H9 (cell line): ENCODE results near the gene TJAP1. TPM values are rescaled to one million over a fixed set of nuclear protein-coding genes. Genes with fewer than 3 reads are reported as not detected.

Experiments
- DNase-seq: peaks from one replicate; pipeline ENCODE4 v3.0.0-alpha.2; 2017
- H2AFZ ChIP-seq: one replicate; pipeline ENCODE4 v1.6.1; 2013; ENCODE audit warnings: mild to moderate bottlenecking, low read length, control low read depth, moderate library complexity
- H2AK5ac ChIP-seq: 2 replicates; pipeline ENCODE4 v1.6.1; 2013; ENCODE audit warnings: low read length, control low read depth, mixed read lengths; ENCODE audit not compliant: insufficient read length
- H2BK120ac ChIP-seq: one replicate; pipeline ENCODE4 v1.6.1; 2013; ENCODE audit warnings: low read depth, mild to moderate bottlenecking, low read length, control low read depth, inconsistent platforms; ENCODE audit not compliant: poor library complexity, severe bottlenecking
- H2BK12ac ChIP-seq: 2 replicates; pipeline ENCODE4 v1.6.1; 2013; ENCODE audit warnings: low read length, control low read depth, mixed read lengths, low read depth; ENCODE audit not compliant: insufficient read length
- H2BK15ac ChIP-seq: 2 replicates; pipeline ENCODE4 v1.6.1; 2013; ENCODE audit warnings: low read depth, low read length, control low read depth
- H2BK20ac ChIP-seq: one replicate; pipeline ENCODE4 v1.6.1; 2013; ENCODE audit warnings: low read depth, mild to moderate bottlenecking, low read length, control low read depth, inconsistent platforms; ENCODE audit not compliant: poor library complexity, severe bottlenecking
- H2BK5ac ChIP-seq: 2 replicates; pipeline ENCODE4 v1.6.1; 2013; ENCODE audit warnings: low read length, control low read depth, mixed read lengths; ENCODE audit not compliant: insufficient read length
- H3K14ac ChIP-seq: 2 replicates; pipeline ENCODE4 v1.6.1; 2013; ENCODE audit warnings: low read length, control low read depth; ENCODE audit not compliant: insufficient read depth
- H3K18ac ChIP-seq: 2 replicates; pipeline ENCODE4 v1.6.1; 2013; ENCODE audit warnings: low read depth, mild to moderate bottlenecking, mixed read lengths, low read length, control low read depth; ENCODE audit not compliant: insufficient read length
- H3K23ac ChIP-seq: 2 replicates; pipeline ENCODE4 v1.6.1; 2013; ENCODE audit warnings: low read length, control low read depth, mixed read lengths, low read depth; ENCODE audit not compliant: insufficient read length
- H3K23me2 ChIP-seq: 2 replicates; pipeline ENCODE4 v1.6.1; 2013; ENCODE audit warnings: low read depth, mild to moderate bottlenecking, mixed read lengths, low read length, control low read depth; ENCODE audit not compliant: insufficient read length, poor library complexity, severe bottlenecking
- H3K27ac ChIP-seq: 2 replicates; pipeline ENCODE4 v1.5.1; 2013; ENCODE audit warnings: low read length, control low read depth, mixed read lengths, low read depth; ENCODE audit not compliant: insufficient read length
- H3K27me3 ChIP-seq: 2 replicates; pipeline ENCODE4 v1.6.1; 2013; ENCODE audit warnings: low read length, control low read depth, inconsistent platforms; ENCODE audit not compliant: insufficient read depth
- H3K4ac ChIP-seq: 2 replicates; pipeline ENCODE4 v1.6.1; 2013; ENCODE audit warnings: low read depth, mild to moderate bottlenecking, control low read depth, inconsistent platforms, low read length, moderate library complexity
- H3K4me1 ChIP-seq: 2 replicates; pipeline ENCODE4 v1.6.1; 2013; ENCODE audit warnings: low read length, control low read depth, inconsistent platforms; ENCODE audit not compliant: insufficient read depth
- H3K4me2 ChIP-seq: 2 replicates; pipeline ENCODE4 v1.6.1; 2013; ENCODE audit warnings: low read length, control low read depth, mixed read lengths; ENCODE audit not compliant: insufficient read length, insufficient read depth
- H3K56ac ChIP-seq: 2 replicates; pipeline ENCODE4 v1.6.1; 2013; ENCODE audit warnings: low read depth, mild to moderate bottlenecking, mixed read lengths, low read length, control low read depth; ENCODE audit not compliant: insufficient read length
- H3K79me1 ChIP-seq: 2 replicates; pipeline ENCODE4 v1.6.1; 2013; ENCODE audit warnings: low read depth, mild to moderate bottlenecking, moderate library complexity, low read length, control low read depth, inconsistent platforms; ENCODE audit not compliant: insufficient read depth, poor library complexity, severe bottlenecking
- H3K79me2 ChIP-seq: 2 replicates; pipeline ENCODE4 v1.6.1; 2013; ENCODE audit warnings: low read length, control low read depth, inconsistent platforms; ENCODE audit not compliant: insufficient read depth
- H3K9ac ChIP-seq: 2 replicates; pipeline ENCODE4 v1.6.1; 2013; ENCODE audit warnings: low read length, control low read depth, mixed read lengths; ENCODE audit not compliant: insufficient read length; ENCODE audit errors: extremely low read depth
- H3K9me3 ChIP-seq: one replicate; pipeline ENCODE4 v1.6.1; 2013; ENCODE audit warnings: low read depth, low read length, inconsistent platforms; ENCODE audit not compliant: control insufficient read depth
- H3T11ph ChIP-seq: one replicate; pipeline ENCODE4 v1.6.1; 2013; ENCODE audit warnings: mild to moderate bottlenecking, low read length, control low read depth, inconsistent platforms
- H4K20me1 ChIP-seq: one replicate; pipeline ENCODE4 v1.6.1; 2013; ENCODE audit not compliant: control insufficient read depth, insufficient read length, insufficient read depth
- H4K5ac ChIP-seq: 2 replicates; pipeline ENCODE4 v1.6.1; 2013; ENCODE audit warnings: low read depth, mild to moderate bottlenecking, mixed read lengths, low read length, control low read depth; ENCODE audit not compliant: insufficient read length
- H4K8ac ChIP-seq: replicated peaks from 2 replicates; pipeline ENCODE4 v1.6.1; 2013; ENCODE audit warnings: low read length, control low read depth, mixed read lengths, low read depth; ENCODE audit not compliant: insufficient read length
- H4K91ac ChIP-seq: 2 replicates; pipeline ENCODE4 v1.6.1; 2013; ENCODE audit warnings: low read depth, mild to moderate bottlenecking, moderate library complexity, mixed read lengths, low read length, control low read depth; ENCODE audit not compliant: insufficient read length
- H3K27ac Mint-ChIP-seq, 3 experiments: 2 replicates in 2 of 3; 3 replicates in 1 of 3; pipeline ENCODE4 v1.8.0; 2020 to 2021; ENCODE audit warnings: mixed read lengths in 3 of 3, mild to moderate bottlenecking in 1 of 3, moderate library complexity in 1 of 3
- H3K27me3 Mint-ChIP-seq: 2 replicates; pipeline ENCODE4 v1.8.0; 2021; ENCODE audit warnings: low read depth, mild to moderate bottlenecking, moderate library complexity, mixed read lengths
- H3K36me3 Mint-ChIP-seq, 3 experiments: 2 replicates in 2 of 3; 3 replicates in 1 of 3; pipeline ENCODE4 v1.8.0; 2020 to 2021; ENCODE audit warnings: low read depth in 3 of 3, mixed read lengths in 3 of 3; ENCODE audit not compliant: insufficient read depth in 1 of 3
- H3K4me1 Mint-ChIP-seq, 2 experiments: 2 replicates each; pipeline ENCODE4 v1.8.0; 2020; ENCODE audit warnings: mixed read lengths in 2 of 2
- H3K4me3 Mint-ChIP-seq, 2 experiments: 2 replicates in 1 of 2; 3 replicates in 1 of 2; pipeline ENCODE4 v1.8.0; 2020 to 2021; ENCODE audit warnings: mild to moderate bottlenecking in 2 of 2, mixed read lengths in 2 of 2, moderate library complexity in 1 of 2
- H3K9me3 Mint-ChIP-seq, 2 experiments: 2 replicates in 1 of 2; 3 replicates in 1 of 2; pipeline ENCODE4 v1.8.0; 2020; ENCODE audit warnings: mild to moderate bottlenecking in 2 of 2, mixed read lengths in 2 of 2, moderate library complexity in 1 of 2
- WGBS: extraction: QIAGEN DNeasy Blood & Tissue Kit; methylation state at CpG from one replicate; pipeline ENCODE4 v1.1.7; 2013; ENCODE audit warnings: missing lambda C conversion rate, low lambda C conversion rate, mixed read lengths; ENCODE audit not compliant: insufficient read length; ENCODE audit errors: extremely low coverage; 5-methylcytosine and 5-hydroxymethylcytosine counted together
- total RNA-seq: library from RNA; stranded (reverse); gene quantifications from 2 replicates; pipeline ENCODE4 v1.2.1, GENCODE V29; 2021
- TF ChIP-seq, protein P1 (sequence below): fragments of 200-600 bp; sonication (generic); conservative IDR thresholded peaks from 3 replicates; pipeline ENCODE4 v1.8.0; 2021; ENCODE audit warnings: antibody characterized with exemption, mild to moderate bottlenecking

Gene TJAP1
- total RNA-seq, 1 experiment from 2014 or later, result 45.1 TPM

DNA sequence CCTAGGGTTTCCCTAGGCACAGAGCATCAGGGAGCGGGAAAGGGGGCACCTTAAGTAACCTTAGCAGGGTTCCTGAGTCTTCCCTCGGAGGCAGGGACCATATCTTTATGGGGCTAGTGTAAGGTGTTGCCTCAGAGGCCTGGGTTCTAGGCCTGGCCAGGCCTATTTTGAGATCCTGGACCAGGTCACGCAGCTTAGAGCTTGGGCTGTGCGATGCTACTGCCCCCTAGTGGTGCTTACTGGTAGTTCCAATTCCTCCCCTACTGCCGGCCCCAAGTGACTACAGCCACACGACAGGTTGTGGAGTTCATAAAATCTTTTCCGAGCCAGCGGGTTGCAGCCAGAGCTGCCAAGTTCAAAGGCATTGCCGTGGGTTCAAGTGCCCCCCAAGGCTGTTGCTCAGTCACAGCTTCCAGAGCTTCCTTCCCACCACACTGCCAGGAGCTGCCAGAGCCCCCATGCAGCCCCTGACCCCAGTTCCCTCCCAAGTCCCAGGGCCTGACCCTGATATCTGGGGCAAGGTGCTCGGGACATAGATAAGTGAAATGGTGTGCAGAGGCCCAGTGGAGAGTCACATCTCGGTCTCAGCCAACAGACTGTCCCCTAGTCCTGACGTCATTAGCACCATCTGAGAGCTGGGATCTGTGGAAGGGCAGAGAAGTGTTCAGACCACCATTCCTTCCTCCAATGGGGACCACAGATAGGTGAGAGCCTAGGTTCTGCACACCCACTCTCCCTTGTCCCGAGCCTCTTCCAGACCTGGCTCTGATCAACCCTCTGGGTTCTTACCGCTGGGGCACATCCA lies 29.5 kb downstream of the TJAP1 start:
- Mint-ChIP-seq H3K27me3 (peaks cover 28% of the 10 kb centered on the region), H3K27ac (no peak overlapping the region; a peak in 1 of 7 replicates)
- no peaks in the 10 kb centered on the region for H3K9me3 ChIP-seq

More for the DNA sequence above, 29.5 kb downstream of the TJAP1 start:
- Histone ChIP-seq H3K27ac (no peak overlapping the region), H3K4me2 (no peak overlapping the region), H4K8ac (no peak overlapping the region), H2BK120ac (no peak overlapping the region), H2BK20ac (no peak overlapping the region), H3K23ac (no peak overlapping the region), H3K79me1 (no peaks in the 10 kb centered on the region), H2BK12ac (no peak overlapping the region), H3K23me2 (peaks cover 5% of the 10 kb centered on the region), H3T11ph (no peak overlapping the region), H4K20me1 (no peaks in the 10 kb centered on the region), H2BK15ac (no peak overlapping the region), H4K5ac (no peak overlapping the region), H4K91ac (no peak overlapping the region), H3K18ac (no peak overlapping the region), H3K79me2 (no peaks in the 10 kb centered on the region), H3K4me1 (no peaks in the 10 kb centered on the region), H2AFZ (no peak overlapping the region), H3K14ac (no peak overlapping the region), H3K4ac (no peak overlapping the region), H3K9ac (no peak overlapping the region), H3K56ac (no peak overlapping the region), H2BK5ac (no peak overlapping the region), H2AK5ac (no peak overlapping the region), H3K27me3 (peaks cover 8% of the 10 kb centered on the region; the same call in 1 of the 2 replicates)
- Mint-ChIP-seq H3K36me3 (peaks cover 18 to 46% (median 32%) of the 10 kb centered on the region in 3 experiments), H3K9me3 (peaks cover 2 to 3% of the 10 kb centered on the region in 2 experiments; a peak in 3 of 5 replicates), H3K4me3 (no peak overlapping the region; a peak in 1 of 5 replicates), H3K4me1 (peaks cover 18 to 24% of the 10 kb centered on the region in 2 experiments)
- TF ChIP-seq, protein P1, sequence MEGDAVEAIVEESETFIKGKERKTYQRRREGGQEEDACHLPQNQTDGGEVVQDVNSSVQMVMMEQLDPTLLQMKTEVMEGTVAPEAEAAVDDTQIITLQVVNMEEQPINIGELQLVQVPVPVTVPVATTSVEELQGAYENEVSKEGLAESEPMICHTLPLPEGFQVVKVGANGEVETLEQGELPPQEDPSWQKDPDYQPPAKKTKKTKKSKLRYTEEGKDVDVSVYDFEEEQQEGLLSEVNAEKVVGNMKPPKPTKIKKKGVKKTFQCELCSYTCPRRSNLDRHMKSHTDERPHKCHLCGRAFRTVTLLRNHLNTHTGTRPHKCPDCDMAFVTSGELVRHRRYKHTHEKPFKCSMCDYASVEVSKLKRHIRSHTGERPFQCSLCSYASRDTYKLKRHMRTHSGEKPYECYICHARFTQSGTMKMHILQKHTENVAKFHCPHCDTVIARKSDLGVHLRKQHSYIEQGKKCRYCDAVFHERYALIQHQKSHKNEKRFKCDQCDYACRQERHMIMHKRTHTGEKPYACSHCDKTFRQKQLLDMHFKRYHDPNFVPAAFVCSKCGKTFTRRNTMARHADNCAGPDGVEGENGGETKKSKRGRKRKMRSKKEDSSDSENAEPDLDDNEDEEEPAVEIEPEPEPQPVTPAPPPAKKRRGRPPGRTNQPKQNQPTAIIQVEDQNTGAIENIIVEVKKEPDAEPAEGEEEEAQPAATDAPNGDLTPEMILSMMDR, result peak; percentile 97
- DNase-seq, result peak; percentile 86
- whole genome bisulfite sequencing, result no CpG with 5 or more reads among the region's 14 CpGs
